OCI-LY7 (cell line): ENCODE results near the gene TWIST2. TPM values are rescaled to one million over a fixed set of nuclear protein-coding genes. Genes with fewer than 3 reads are reported as not detected.

Experiments used
- BruUV-seq: library from RNA; stranded (reverse); fragments of 400-500 nt; replicated peaks from 2 replicates; lab custom pipeline; 2021; lab: Mats Ljungman, UMichigan
- CTCF ChIA-PET: fragments of 300-600 bp; sonication (Branson Sonifier 250); formaldehyde crosslinking; loops from one replicate; lab custom pipeline; 2022; ENCODE audit warnings: antibody characterized with exemption; ENCODE audit not compliant: unreplicated experiment; lab: Charles Lee
- POLR2A ChIA-PET: fragments of 300-600 bp; sonication (Branson Sonifier 250); formaldehyde crosslinking; loops from one replicate; lab custom pipeline; 2022; ENCODE audit warnings: antibody characterized with exemption; lab: Charles Lee
- DNase-seq: peaks from one replicate; pipeline ENCODE4 v3.0.0-alpha.2; 2015; ENCODE audit warnings: low spot score
- H2AFZ ChIP-seq: fragments of 200-600 bp; sonication (generic), shearing (Covaris generic); 2 replicates; pipeline ENCODE4 v1.6.1; 2014; ENCODE audit warnings: mild to moderate bottlenecking, antibody characterized with exemption, low read length, moderate library complexity
- H3K27ac ChIP-seq: fragments of 200-600 bp; sonication (generic); 2 replicates; pipeline ENCODE4 v1.5.1; 2014; ENCODE audit warnings: mixed run types, low read depth, mild to moderate bottlenecking, moderate library complexity, low read length, inconsistent platforms; ENCODE audit not compliant: poor library complexity, severe bottlenecking
- H3K36me3 ChIP-seq: fragments of 200-600 bp; sonication (generic); 2 replicates; pipeline ENCODE4 v1.6.1; 2014; ENCODE audit warnings: mild to moderate bottlenecking, antibody characterized with exemption, low read length, moderate library complexity, mixed read lengths; ENCODE audit not compliant: insufficient read depth
- H3K4me1 ChIP-seq: fragments of 200-600 bp; sonication (generic); 2 replicates; pipeline ENCODE4 v1.5.1; 2014; ENCODE audit warnings: mild to moderate bottlenecking, low read length; ENCODE audit not compliant: insufficient read depth, poor library complexity, severe bottlenecking
- H3K4me2 ChIP-seq: fragments of 200-600 bp; sonication (generic); 2 replicates; pipeline ENCODE4 v1.6.1; 2014; ENCODE audit warnings: mild to moderate bottlenecking, low read length
- H3K4me3 ChIP-seq: fragments of 200-600 bp; sonication (generic); 2 replicates; pipeline ENCODE4 v1.5.1; 2014; ENCODE audit warnings: mild to moderate bottlenecking, low read depth, low read length; ENCODE audit not compliant: poor library complexity, severe bottlenecking
- H3K79me2 ChIP-seq: fragments of 200-600 bp; sonication (generic); 2 replicates; pipeline ENCODE4 v1.6.1; 2016; ENCODE audit warnings: low read depth, mild to moderate bottlenecking, low read length, moderate library complexity, mixed read lengths; ENCODE audit not compliant: insufficient read depth
- H3K9me2 ChIP-seq: fragments of 200-600 bp; sonication (generic); 2 replicates; pipeline ENCODE4 v1.6.1; 2016; ENCODE audit warnings: mild to moderate bottlenecking, low read length, mixed read lengths; ENCODE audit not compliant: insufficient read depth
- H3K9me3 ChIP-seq: fragments of 200-600 bp; sonication (generic); 2 replicates; pipeline ENCODE4 v1.6.1; 2014; ENCODE audit warnings: mild to moderate bottlenecking, mixed run types, low read length, mixed read lengths
- H4K20me1 ChIP-seq: fragments of 200-600 bp; sonication (generic); 2 replicates; pipeline ENCODE4 v1.6.1; 2014; ENCODE audit warnings: mild to moderate bottlenecking, antibody characterized with exemption, low read length, moderate library complexity, mixed read lengths; ENCODE audit not compliant: insufficient read depth
- CTCF ChIP-seq: fragments of 200-600 bp; sonication (generic); conservative IDR thresholded peaks from 2 replicates; pipeline ENCODE4 v1.5.1; 2014; ENCODE audit warnings: mild to moderate bottlenecking, antibody characterized with exemption, low read length, moderate library complexity, mixed read lengths
- EZH2phosphoT487 ChIP-seq: fragments of 200-600 bp; sonication (generic); IDR thresholded peaks from 2 replicates; pipeline ENCODE4 v1.6.1; 2018; ENCODE audit warnings: low read depth, borderline replicate concordance, mild to moderate bottlenecking, mixed run types, antibody characterized with exemption, low read length, moderate library complexity, mixed read lengths
- intact Hi-C: fragments of 100-400 bp; cut with micrococcal nuclease; formaldehyde crosslinking; loops from one replicate; pipeline ENCODE4 v1.10.0; 2022; ENCODE audit not compliant: unreplicated experiment
- total RNA-seq, 2 experiments: library from RNA; depleted of rRNA in 1 of 2; stranded (reverse); fragments of >200 nt in 1 of 2; shearing (Covaris generic) in 1 of 2; gene quantifications; 2 replicates each; pipeline ENCODE4 v1.2.3, GENCODE V29; 2014 to 2022

Gene TWIST2
- total RNA-seq, 2 experiments from 2014 or later, result not detected

GRCh38 chr2:238855299-238855698, 7.4 kb downstream of the TWIST2 start:
- Histone ChIP-seq H3K4me3 (no peak overlapping the region), H3K27ac (no peak overlapping the region), H3K4me2 (no peak overlapping the region), H3K9me2 (no peaks in the 10 kb centered on the region), H4K20me1 (no peaks in the 10 kb centered on the region), H3K79me2 (no peaks in the 10 kb centered on the region), H3K4me1 (no peaks in the 10 kb centered on the region), H3K36me3 (no peaks in the 10 kb centered on the region), H3K9me3 (no peaks in the 10 kb centered on the region), H2AFZ (no peak overlapping the region)
- TF ChIP-seq CTCF (no peak), EZH2phosphoT487 (no peak)
- no TSS peak for BruUV-seq
- POLR2A ChIA-PET, result no interaction called here
- no peak for DNase-seq
- intact Hi-C loops, result no loop called here
- CTCF ChIA-PET, result no interaction called here

- intact Hi-C loops, result no loop called here
- TF ChIP-seq CTCF (no peak), EZH2phosphoT487 (no peak)
- Histone ChIP-seq H4K20me1 (no peaks in the 10 kb centered on the region), H3K27ac (no peak overlapping the region), H3K4me3 (no peak overlapping the region), H3K4me2 (no peak overlapping the region), H3K36me3 (no peaks in the 10 kb centered on the region), H3K4me1 (no peaks in the 10 kb centered on the region), H3K9me3 (no peaks in the 10 kb centered on the region), H3K79me2 (no peaks in the 10 kb centered on the region), H2AFZ (no peak overlapping the region), H3K9me2 (no peaks in the 10 kb centered on the region)
- CTCF ChIA-PET, result no interaction called here
- no peak for DNase-seq
- no TSS peak for BruUV-seq
- POLR2A ChIA-PET, result no interaction called here
These were observed 8.2 kb downstream of the TWIST2 start for GRCh38 chr2:238855891-238856580.

GRCh38 chr2:238856713-238857567, 9.1 kb downstream of the TWIST2 start:
- POLR2A ChIA-PET, result no interaction called here
- no peak for DNase-seq

More at GRCh38 chr2:238856713-238857567, 9.1 kb downstream of the TWIST2 start:
- Histone ChIP-seq H3K79me2 (no peaks in the 10 kb centered on the region), H4K20me1 (no peaks in the 10 kb centered on the region), H3K9me3 (no peaks in the 10 kb centered on the region), H3K4me3 (no peak overlapping the region), H3K4me1 (no peaks in the 10 kb centered on the region), H3K9me2 (no peaks in the 10 kb centered on the region), H2AFZ (no peak overlapping the region), H3K4me2 (no peak overlapping the region), H3K27ac (no peak overlapping the region), H3K36me3 (no peaks in the 10 kb centered on the region)
- BruUV-seq, result no TSS peak
- no peak for TF ChIP-seq CTCF
- CTCF ChIA-PET, result no interaction called here
- intact Hi-C loops, result no loop called here
